ENCODE measurements around the gene ITPR2.
"Not testable (repeated sequence)": the region's sequence is repeated elsewhere in the genome, so short reads cannot be mapped to it uniquely, and the experiment has no call there.

The ITPR2 gene

GRCh38 chr12:26786865-26787514 is 46.0 kb downstream of the ITPR2 start:
- peak; percentile 84 for DNase-seq (ENCODE audit: low read depth)

- no peak for DNase-seq (ENCODE audit: low read depth)
Observed at GRCh38 chr12:26786491-26786864, 46.5 kb downstream of the ITPR2 start.

GRCh38 chr12:26783816-26784379 is 49.1 kb downstream of the ITPR2 start:
- DNase-seq (ENCODE audit: low read depth) = not testable (repeated sequence)

- DNase-seq (ENCODE audit: low read depth) = no peak
Observed at GRCh38 chr12:26783131-26783526, 49.9 kb downstream of the ITPR2 start.

- no peak for DNase-seq (ENCODE audit: low read depth)
Observed at GRCh38 chr12:26782372-26783130, 50.4 kb downstream of the ITPR2 start.

GRCh38 chr12:26780656-26781055 is 52.3 kb downstream of the ITPR2 start:
- DNase-seq (ENCODE audit: low read depth) = peak; percentile 29

GRCh38 chr12:26778173-26778775 is 54.7 kb downstream of the ITPR2 start:
- not testable (repeated sequence) for DNase-seq (ENCODE audit: low read depth)

- DNase-seq (ENCODE audit: low read depth) = no peak
Observed at GRCh38 chr12:26777236-26777635, 55.8 kb downstream of the ITPR2 start.

GRCh38 chr12:26775991-26776390 is 57.0 kb downstream of the ITPR2 start:
- DNase-seq (ENCODE audit: low read depth) = peak; percentile 42

- no peak for DNase-seq (ENCODE audit: low read depth)
Observed at GRCh38 chr12:26773313-26774104, 59.5 kb downstream of the ITPR2 start.

GRCh38 chr12:26771861-26772260 is 61.1 kb downstream of the ITPR2 start:
- no peak for DNase-seq (ENCODE audit: low read depth)

- no peak for DNase-seq (ENCODE audit: low read depth)
Observed at GRCh38 chr12:26770239-26771070, 62.5 kb downstream of the ITPR2 start.

- no peak for DNase-seq (ENCODE audit: low read depth)
Observed at GRCh38 chr12:26769611-26770010, 63.4 kb downstream of the ITPR2 start.

- no peak for DNase-seq (ENCODE audit: low read depth)
Observed at GRCh38 chr12:26768611-26769603, 64.1 kb downstream of the ITPR2 start.

- DNase-seq (ENCODE audit: low read depth) = no peak
Observed at GRCh38 chr12:26767865-26768264, 65.1 kb downstream of the ITPR2 start.

- no peak for DNase-seq (ENCODE audit: low read depth)
Observed at GRCh38 chr12:26767116-26767515, 65.9 kb downstream of the ITPR2 start.

GRCh38 chr12:26762186-26762585 is 70.8 kb downstream of the ITPR2 start:
- DNase-seq (ENCODE audit: low read depth) = no peak

GRCh38 chr12:26761775-26762174 is 71.2 kb downstream of the ITPR2 start:
- no peak for DNase-seq (ENCODE audit: low read depth)

- no peak for DNase-seq (ENCODE audit: low read depth)
Observed at GRCh38 chr12:26760657-26761293, 72.2 kb downstream of the ITPR2 start.
